ENCODE measurements around the gene CHRNA4.

CHRNA4 gene

DNA sequence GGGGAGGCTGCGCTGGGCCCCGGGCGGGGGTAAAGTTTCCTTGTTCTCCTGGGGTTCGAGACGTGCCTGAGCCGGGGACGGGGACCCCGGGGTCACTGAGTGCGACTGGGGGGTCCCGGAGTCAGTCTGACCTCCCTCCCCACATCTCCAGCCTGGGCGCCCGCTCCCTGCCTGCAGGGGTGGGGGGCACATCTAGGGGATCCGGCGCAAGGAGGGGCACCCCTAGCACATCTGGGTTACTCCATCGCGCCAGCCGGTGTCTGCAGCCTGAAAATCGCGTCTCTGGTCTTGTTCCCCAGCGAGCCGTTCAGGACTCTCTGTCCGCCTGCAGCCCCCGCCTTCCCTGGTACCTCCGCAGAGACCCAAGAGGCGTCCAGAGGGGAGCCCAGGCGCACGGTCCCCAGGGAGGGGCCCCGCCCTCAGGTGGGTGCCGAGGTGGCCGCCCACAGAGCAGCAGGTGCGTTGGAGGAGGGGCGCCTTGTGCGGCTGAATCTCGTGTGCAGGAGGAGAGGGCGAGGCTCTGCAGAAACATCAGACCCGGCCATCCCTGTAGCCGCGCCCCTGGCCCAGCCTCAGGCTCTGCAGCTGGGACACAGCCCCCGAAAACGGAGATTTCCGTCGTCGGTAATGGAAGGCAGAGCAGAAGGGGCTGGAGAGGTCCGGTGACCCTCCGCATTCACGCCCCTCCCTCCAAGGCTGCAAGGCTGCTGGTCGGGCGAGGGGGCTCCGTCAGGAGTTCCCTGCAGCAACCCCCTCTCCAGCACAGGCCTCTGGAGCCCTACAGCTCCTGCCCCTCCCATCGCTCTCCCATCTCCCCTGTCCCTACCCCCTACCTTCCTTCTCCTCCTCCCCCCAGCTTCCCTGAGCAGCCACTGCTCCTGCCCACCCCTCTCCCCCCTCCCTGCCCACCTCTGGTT lies 628 bp upstream of the CHRNA4 start:
- Histone ChIP-seq H3K4me1 (ENCODE audit: control insufficient read depth, insufficient read depth, low read length, poor library complexity, severe bottlenecking) (peaks cover 4% of the 10 kb centered on the region), H3K4me3 (ENCODE audit: extremely low read depth, insufficient read depth, low read length, poor library complexity, severe bottlenecking) (no peak overlapping the region), H3K36me3 (ENCODE audit: control insufficient read depth, insufficient read depth, low read length) (no peaks in the 10 kb centered on the region), H3K9me3 (ENCODE audit: control insufficient read depth, low read length) (no peaks in the 10 kb centered on the region), H3K27ac (ENCODE audit: low read depth, low read length, severe bottlenecking) (no peak overlapping the region)
- WGBS, 2 experiments (ENCODE audit: insufficient coverage in 2 of 2): 12 to 14% methylated on average over 33 to 47 of the region's 50 CpGs

DNA sequence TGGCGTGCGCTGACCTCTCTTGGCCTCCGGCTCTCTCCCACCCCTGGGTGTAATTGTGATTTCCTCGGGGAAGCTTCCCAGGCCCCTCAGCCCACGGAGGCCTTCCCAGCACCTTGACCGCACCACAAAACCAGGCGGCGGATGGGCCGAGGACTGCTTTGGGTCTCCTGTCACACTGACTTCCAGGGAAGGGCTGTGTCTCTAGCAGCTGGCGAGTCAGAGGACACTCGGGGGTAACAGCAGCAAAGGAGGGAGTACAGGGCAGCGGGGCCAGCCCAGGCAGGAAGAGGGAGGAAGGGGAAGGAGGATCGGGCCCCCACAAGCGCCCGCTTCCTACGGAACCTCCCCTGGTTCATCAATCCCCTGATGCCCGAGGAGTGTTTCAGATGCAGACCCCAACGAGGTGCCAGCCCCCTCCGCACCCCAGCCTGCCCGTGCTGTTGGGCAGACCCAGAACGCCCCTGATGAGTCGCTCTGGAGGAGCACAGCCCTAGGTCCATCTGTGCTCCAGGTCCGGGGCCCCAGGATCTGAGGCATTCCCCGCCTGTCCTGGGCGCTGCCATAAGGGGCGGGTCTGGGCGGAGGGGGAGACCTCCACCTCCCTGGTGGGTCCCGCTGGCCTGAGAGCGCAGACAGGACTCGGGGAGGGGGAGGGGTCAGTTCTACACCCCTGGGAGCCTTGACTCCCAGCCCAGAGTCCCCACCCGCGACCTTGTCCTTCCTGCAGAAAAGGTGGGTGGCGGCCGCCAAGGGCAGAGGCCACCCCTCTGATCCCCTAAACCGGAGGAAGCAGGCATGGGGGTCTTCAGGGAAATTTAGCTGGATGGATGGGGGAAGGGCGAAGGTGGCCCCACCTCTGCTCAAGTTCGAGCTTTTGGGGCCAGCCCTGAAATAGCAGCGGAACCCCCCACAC lies 956 bp downstream of the CHRNA4 start:
- no peaks in the 10 kb centered on the region for H3K9me3 ChIP-seq (ENCODE audit: control insufficient read depth, low read length)
- peaks cover 4% of the 10 kb centered on the region for H3K4me1 ChIP-seq (ENCODE audit: control insufficient read depth, insufficient read depth, low read length, poor library complexity, severe bottlenecking)
- WGBS, 2 experiments (ENCODE audit: insufficient coverage in 2 of 2): 50 to 57% methylated on average over 24 to 26 of the region's 38 CpGs
- no peak overlapping the region for H3K27ac ChIP-seq (ENCODE audit: low read depth, low read length, severe bottlenecking)
- no peaks in the 10 kb centered on the region for H3K36me3 ChIP-seq (ENCODE audit: control insufficient read depth, insufficient read depth, low read length)
- H3K4me3 ChIP-seq (ENCODE audit: extremely low read depth, insufficient read depth, low read length, poor library complexity, severe bottlenecking): no peak overlapping the region

DNA sequence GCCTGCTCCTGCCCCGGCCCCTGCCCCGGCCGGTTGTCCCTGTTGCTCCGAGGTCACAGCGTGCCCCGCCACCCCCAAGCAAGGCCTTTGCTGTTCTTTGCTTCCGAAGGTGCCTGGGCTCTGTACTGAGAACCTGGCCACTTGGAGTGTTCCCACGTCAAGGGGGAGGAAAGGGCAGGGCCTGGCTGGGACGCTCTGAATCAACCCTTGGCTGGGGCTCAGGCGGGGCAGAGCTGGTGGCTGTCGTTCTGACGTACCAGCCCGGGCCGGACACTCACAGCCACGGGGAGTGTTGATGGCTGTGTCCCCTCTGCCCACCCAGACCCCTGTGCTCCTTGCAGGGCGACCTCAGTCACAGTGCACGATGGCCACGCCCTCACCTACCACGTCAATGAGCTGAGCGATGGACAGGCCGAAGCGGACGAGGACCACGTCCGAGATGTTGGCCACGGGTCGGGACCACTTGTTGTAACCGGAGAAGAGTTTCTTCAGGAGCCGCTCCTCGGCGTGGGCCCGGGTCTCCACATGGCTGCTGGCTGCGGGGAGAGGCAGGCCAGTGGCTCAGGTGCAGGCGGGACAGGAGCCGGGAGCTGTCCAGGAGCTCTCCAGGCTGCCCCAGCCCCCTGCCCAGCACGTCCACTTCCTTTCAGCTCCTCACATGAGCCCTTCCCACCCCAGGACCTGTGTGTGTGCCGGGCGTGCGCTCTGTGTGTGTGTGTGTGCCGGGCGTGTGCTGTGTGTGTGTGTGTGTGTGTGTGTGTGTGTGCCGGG lies 1.8 kb downstream of the CHRNA4 start:
- H3K27ac ChIP-seq (ENCODE audit: low read depth, low read length, severe bottlenecking): no peak overlapping the region

DNA sequence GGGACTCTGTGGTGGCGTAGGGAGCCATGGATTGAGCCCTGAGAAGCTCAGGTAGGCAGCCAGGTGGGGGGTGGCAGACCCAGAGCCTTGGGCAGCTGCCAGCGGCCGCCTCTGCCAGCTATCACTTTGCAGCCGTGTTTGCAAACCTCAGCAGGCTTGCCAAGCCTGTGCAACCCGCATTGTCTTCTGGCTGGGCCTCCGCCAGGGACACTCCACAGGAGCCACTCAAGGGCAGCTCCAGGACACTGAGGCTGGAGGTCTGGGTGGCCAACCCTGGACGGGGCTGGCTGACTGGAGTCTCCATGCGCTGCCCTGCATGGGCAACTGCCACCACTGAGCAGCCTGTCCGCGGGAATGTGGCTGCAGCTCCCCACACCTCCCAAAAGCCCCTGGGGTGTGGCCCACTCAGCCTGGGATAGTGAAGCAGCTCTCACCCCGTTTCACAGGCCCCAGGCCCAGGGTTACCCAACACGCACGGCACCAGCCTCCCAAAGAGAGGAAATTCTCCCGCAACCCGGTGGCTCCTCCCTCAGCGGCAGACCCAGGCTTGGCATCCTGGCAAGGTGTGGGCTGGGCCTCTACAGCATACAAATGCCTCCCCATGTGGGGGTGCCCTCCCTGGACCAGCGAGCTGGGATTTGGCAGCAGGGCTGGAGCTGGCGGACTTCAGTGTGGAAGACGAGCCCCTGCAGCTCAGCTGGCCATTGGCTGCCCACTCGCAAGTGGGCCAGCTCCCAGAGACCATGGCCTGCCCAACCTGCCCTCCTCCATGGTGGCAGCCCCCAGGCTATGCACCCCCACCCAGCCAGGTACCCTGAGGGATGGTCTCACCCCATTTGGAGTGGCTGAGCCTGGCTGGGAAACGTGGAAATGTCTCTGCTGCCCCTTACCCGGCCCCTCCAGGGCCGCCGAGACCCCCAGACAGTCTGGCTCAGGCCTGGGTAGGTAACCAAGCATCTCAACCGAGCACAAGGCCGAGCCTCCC lies 2.9 kb downstream of the CHRNA4 start:
- H3K27ac ChIP-seq (ENCODE audit: low read depth, low read length, severe bottlenecking): no peak overlapping the region
- H3K4me1 ChIP-seq (ENCODE audit: control insufficient read depth, insufficient read depth, low read length, poor library complexity, severe bottlenecking): peaks cover 4% of the 10 kb centered on the region
- no peaks in the 10 kb centered on the region for H3K9me3 ChIP-seq (ENCODE audit: control insufficient read depth, low read length)
- WGBS, 2 experiments (ENCODE audit: insufficient coverage in 2 of 2): 89 to 91% methylated on average over 23 to 26 of the region's 26 CpGs
- no peak overlapping the region for H3K4me3 ChIP-seq (ENCODE audit: extremely low read depth, insufficient read depth, low read length, poor library complexity, severe bottlenecking)
- no peaks in the 10 kb centered on the region for H3K36me3 ChIP-seq (ENCODE audit: control insufficient read depth, insufficient read depth, low read length)

More for the DNA sequence above, 1.8 kb downstream of the CHRNA4 start:
- WGBS, 2 experiments (ENCODE audit: insufficient coverage in 2 of 2): 91 to 93% methylated on average over 23 to 33 of the region's 42 CpGs
- no peaks in the 10 kb centered on the region for H3K36me3 ChIP-seq (ENCODE audit: control insufficient read depth, insufficient read depth, low read length)
- no peak overlapping the region for H3K4me3 ChIP-seq (ENCODE audit: extremely low read depth, insufficient read depth, low read length, poor library complexity, severe bottlenecking)
- H3K4me1 ChIP-seq (ENCODE audit: control insufficient read depth, insufficient read depth, low read length, poor library complexity, severe bottlenecking): peaks cover 4% of the 10 kb centered on the region
- no peaks in the 10 kb centered on the region for H3K9me3 ChIP-seq (ENCODE audit: control insufficient read depth, low read length)

DNA sequence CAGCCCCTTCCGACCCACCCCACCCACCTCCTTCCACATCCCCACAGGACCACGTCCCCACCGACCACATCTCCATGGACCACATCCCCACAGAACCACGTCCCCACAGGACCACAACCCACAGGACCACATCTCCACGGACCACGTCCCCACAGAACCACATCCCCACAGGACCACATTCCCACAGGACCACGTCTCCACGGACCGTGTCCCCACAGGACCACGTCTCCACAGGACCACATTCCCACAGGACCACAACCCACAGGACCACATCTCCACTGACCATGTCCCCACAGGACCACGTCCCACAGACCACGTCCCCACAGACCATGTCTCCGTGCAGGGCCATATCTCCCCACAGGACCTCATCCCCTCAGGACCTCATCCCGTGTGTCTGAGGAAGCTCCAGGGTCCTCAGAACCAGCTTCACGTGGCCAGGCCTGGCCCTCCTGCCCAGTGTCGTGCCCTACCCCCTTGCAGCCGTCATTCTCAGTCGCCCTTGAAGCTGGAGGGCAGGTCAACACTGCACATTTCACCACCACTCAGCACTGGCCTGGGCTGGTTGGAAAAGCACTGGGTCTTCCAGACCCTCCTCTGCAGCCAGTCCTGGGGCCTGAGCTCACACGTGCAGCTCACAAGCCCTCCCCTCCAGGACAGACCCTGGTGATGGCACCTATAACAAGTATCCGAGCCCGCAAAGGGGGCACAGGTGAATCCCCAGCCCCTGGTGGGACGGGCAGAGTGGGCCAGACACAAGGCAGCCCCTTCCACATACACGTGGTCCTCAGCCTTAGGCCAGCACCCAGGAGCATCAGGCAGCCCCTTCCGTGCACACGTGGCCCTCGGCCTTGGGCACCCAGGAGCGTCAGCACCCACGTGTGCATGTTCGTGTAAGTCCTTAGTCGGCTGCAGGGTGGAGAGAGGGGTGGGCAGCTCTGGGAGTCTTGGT lies 3.9 kb downstream of the CHRNA4 start:
- 83 to 84% methylated on average over 24 to 25 of the region's 30 CpGs for WGBS, 2 experiments (ENCODE audit: insufficient coverage in 2 of 2)
- Histone ChIP-seq H3K4me1 (ENCODE audit: control insufficient read depth, insufficient read depth, low read length, poor library complexity, severe bottlenecking) (peaks cover 4% of the 10 kb centered on the region), H3K27ac (ENCODE audit: low read depth, low read length, severe bottlenecking) (no peak overlapping the region), H3K9me3 (ENCODE audit: control insufficient read depth, low read length) (no peaks in the 10 kb centered on the region), H3K36me3 (ENCODE audit: control insufficient read depth, insufficient read depth, low read length) (no peaks in the 10 kb centered on the region), H3K4me3 (ENCODE audit: extremely low read depth, insufficient read depth, low read length, poor library complexity, severe bottlenecking) (no peak overlapping the region)

DNA sequence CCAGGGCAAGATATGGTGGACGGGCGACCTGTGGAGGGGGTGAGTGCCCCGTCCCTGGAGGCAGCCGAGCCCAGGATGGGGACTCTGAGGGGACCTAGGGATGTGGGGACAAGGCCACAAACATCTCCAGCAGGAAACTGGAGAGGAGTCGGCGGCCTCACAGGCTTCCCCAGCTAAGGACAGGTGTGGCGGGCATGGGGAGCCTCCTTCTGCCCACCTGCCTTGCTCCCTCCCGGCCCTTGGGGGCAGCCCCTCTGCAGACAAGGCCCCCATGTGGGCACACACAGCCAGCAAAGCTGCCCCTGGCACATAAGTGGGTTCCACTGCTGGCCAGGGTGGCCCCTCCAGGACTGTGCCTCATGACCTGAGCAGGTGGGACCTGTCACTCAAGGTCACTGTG lies 4.6 kb downstream of the CHRNA4 start:
- Histone ChIP-seq H3K4me3 (ENCODE audit: extremely low read depth, insufficient read depth, low read length, poor library complexity, severe bottlenecking) (no peak overlapping the region), H3K9me3 (ENCODE audit: control insufficient read depth, low read length) (no peaks in the 10 kb centered on the region), H3K4me1 (ENCODE audit: control insufficient read depth, insufficient read depth, low read length, poor library complexity, severe bottlenecking) (peaks cover 4% of the 10 kb centered on the region), H3K27ac (ENCODE audit: low read depth, low read length, severe bottlenecking) (no peak overlapping the region), H3K36me3 (ENCODE audit: control insufficient read depth, insufficient read depth, low read length) (no peaks in the 10 kb centered on the region)
- WGBS, 2 experiments (ENCODE audit: insufficient coverage in 2 of 2): 85 to 94% methylated on average over 7 to 8 of the region's 8 CpGs

DNA sequence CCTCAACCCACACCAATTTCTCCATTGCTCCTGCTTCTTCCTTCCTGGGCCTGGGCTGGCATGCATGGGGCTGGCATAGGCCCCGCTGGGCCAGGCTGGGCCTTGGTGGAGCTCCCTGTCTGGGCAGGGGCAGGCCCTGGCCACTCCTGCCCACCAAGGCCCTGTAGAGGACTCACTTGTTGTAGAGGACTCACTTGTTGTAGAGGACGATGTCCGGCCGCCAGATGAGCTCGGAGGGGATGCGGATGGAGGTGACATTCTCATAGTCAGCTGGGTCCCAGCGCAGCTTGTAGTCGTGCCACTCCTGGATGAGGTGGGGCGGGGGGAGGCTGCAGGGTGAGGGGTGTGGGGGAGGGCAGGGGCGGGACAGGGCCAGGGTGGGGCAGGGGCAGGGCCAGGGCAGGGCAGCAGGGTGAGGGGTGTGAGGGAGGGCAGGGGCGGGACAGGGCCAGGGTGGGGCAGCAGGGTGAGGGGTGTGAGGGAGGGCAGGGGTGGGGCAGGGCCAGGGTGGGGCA lies 5.3 kb downstream of the CHRNA4 start:
- H3K27ac ChIP-seq (ENCODE audit: low read depth, low read length, severe bottlenecking): no peak overlapping the region
- no peaks in the 10 kb centered on the region for H3K9me3 ChIP-seq (ENCODE audit: control insufficient read depth, low read length)
- WGBS, 2 experiments (ENCODE audit: insufficient coverage in 2 of 2): 96 to 100% methylated on average over 5 to 6 of the region's 11 CpGs
- H3K4me3 ChIP-seq (ENCODE audit: extremely low read depth, insufficient read depth, low read length, poor library complexity, severe bottlenecking): no peak overlapping the region
- H3K36me3 ChIP-seq (ENCODE audit: control insufficient read depth, insufficient read depth, low read length): no peaks in the 10 kb centered on the region
- H3K4me1 ChIP-seq (ENCODE audit: control insufficient read depth, insufficient read depth, low read length, poor library complexity, severe bottlenecking): peaks cover 4% of the 10 kb centered on the region

DNA sequence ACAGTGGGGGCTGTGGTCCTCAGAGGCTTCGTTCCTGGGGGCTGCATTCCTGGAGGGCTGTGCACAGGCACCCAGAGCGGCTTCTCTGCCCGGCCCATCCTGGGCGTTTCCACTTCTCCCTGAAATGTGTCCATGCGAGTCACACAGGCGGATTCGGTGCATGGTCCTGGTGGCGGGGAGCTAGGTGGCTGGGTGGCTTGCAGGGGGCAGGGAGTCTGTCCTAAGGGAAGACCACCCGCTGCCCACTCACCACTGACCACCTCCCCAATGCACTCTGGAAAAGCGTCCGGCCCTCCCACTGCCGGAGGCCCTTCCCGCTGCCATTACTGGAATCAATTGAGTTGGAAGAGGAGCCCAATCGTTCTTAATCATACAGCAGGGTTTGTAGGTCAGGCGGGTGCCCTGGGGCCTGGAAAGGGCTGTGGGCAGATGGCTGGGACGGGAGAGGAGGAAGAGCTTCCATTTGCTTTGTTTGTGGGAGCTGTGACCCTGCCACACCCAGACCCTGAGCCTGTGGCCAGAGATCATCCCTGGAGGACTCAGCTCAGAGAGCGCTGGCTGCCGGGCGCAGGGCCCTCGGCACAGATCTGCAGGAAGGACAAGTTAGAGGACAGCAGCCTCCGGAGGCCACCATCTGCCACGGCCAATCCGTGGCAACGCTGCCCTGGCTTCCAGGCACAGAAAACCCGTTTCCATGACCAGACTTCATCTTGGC lies 6.4 kb downstream of the CHRNA4 start:
- WGBS, 2 experiments (ENCODE audit: insufficient coverage in 2 of 2): 91 to 94% methylated on average over 20 to 21 of the region's 25 CpGs
- H3K36me3 ChIP-seq (ENCODE audit: control insufficient read depth, insufficient read depth, low read length): no peaks in the 10 kb centered on the region
- H3K27ac ChIP-seq (ENCODE audit: low read depth, low read length, severe bottlenecking): no peak overlapping the region
- no peak overlapping the region for H3K4me3 ChIP-seq (ENCODE audit: extremely low read depth, insufficient read depth, low read length, poor library complexity, severe bottlenecking)
- H3K4me1 ChIP-seq (ENCODE audit: control insufficient read depth, insufficient read depth, low read length, poor library complexity, severe bottlenecking): no peaks in the 10 kb centered on the region
- no peaks in the 10 kb centered on the region for H3K9me3 ChIP-seq (ENCODE audit: control insufficient read depth, low read length)

All from mesodermal cell (in vitro differentiated cells).